ENCODE results near the gene SEC61A2. TPM values are rescaled to one million over a fixed set of nuclear protein-coding genes. Genes with fewer than 3 reads are reported as not detected.
A peak's percentile ranks its signal among the peaks of the same experiment; 100 is the strongest.

Gene SEC61A2
- total and polyA plus RNA-seq, 2 of the 4 experiments (the other 2 are of a cell fraction), result 6.8 to 10.3 TPM

DNA sequence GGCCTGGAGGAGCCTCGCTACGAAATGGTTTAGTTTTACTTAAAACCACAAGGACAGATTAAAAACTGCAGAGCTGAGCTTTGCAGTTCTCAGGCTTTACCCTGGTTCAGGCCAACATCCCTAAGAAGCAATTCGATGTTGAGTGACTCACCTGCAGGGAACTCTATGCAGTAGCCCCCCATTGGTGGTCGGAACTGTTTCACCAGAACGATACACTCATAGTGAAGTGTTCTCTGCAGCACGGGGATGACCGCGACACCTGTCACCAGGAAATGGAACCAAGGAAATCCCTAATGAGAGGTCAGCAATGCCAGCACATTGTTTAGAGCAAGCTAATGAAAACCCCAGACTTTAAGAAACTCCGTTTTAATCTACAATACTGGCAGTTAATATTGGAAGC, 48.2 kb downstream of the SEC61A2 start:
- ATAC-seq (ENCODE audit: low read depth) (peak; percentile 53), DNase-seq (peak; percentile 84)
- no peak overlapping the region for H2BK20ac ChIP-seq (ENCODE audit: low read depth, low read length)
- H3K56ac ChIP-seq (ENCODE audit: extremely low read depth, insufficient read depth, low read length), result no peak overlapping the region
- H4K20me1 ChIP-seq (ENCODE audit: insufficient read depth, low read length), result no peaks in the 10 kb centered on the region
- H3K14ac ChIP-seq (replicated peaks; ENCODE audit: low read depth, low read length), result no peak overlapping the region; the same call in 1 of the 2 replicates
- dilution Hi-C loops (cut with HindIII; ENCODE audit: low sequenced_read_pairs, unreplicated experiment), result no loop called here
- H2BK5ac ChIP-seq (ENCODE audit: low read depth, low read length, poor library complexity, severe bottlenecking), result no peak overlapping the region
- H3K9me1 ChIP-seq (ENCODE audit: insufficient read depth, low read length), result peaks cover 2% of the 10 kb centered on the region; the same call in 1 of the 2 replicates
- no peaks in the 10 kb centered on the region for H3K9me3 ChIP-seq (ENCODE audit: control insufficient read depth, insufficient read depth, low read length)
- H3K4ac ChIP-seq (ENCODE audit: low read depth, low read length), result no peak overlapping the region
- peak overlapping the region; percentile 54 for H2AFZ ChIP-seq (replicated peaks; ENCODE audit: low read length, poor library complexity)
- no peak overlapping the region for H4K91ac ChIP-seq (ENCODE audit: insufficient read depth, low read depth, low read length)
- H2AK9ac ChIP-seq (replicated peaks; ENCODE audit: low read depth, low read length, poor library complexity), result peak overlapping the region; percentile 23
- peaks cover 10 to 11% of the 10 kb centered on the region in 2 experiments; a peak in 3 of 4 replicates for H3K79me1 ChIP-seq (ENCODE audit: low read depth in 1 of 2, low read length in 2 of 2)
- ChIA-PET POLR2A (ENCODE audit: unreplicated experiment) (no interaction called here), CTCF (interaction anchor here (0.6 kb wide), 1 partner anchor 14 kb away, joined by 4 read pairs; no protein-coding TSS in a partner anchor)
- H3K36me3 ChIP-seq (ENCODE audit: control insufficient read depth, insufficient read depth, low read length), result peaks cover 44% of the 10 kb centered on the region
- in situ Hi-C loops (cut with MboI; ENCODE audit: low sequenced_read_pairs), result no loop called here
- intact Hi-C loops (cut with micrococcal nuclease), result no loop called here
- TF ChIP-seq, protein P1, sequence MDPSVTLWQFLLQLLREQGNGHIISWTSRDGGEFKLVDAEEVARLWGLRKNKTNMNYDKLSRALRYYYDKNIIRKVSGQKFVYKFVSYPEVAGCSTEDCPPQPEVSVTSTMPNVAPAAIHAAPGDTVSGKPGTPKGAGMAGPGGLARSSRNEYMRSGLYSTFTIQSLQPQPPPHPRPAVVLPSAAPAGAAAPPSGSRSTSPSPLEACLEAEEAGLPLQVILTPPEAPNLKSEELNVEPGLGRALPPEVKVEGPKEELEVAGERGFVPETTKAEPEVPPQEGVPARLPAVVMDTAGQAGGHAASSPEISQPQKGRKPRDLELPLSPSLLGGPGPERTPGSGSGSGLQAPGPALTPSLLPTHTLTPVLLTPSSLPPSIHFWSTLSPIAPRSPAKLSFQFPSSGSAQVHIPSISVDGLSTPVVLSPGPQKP (IDR thresholded peaks at IDR 0.05; ENCODE audit: borderline replicate concordance, low read depth, low read length), result no peak
- TF ChIP-seq MAFK (IDR thresholded peaks at IDR 0.05; ENCODE audit: low read depth, low read length) (no peak), RCOR1 (IDR thresholded peaks at IDR 0.05; ENCODE audit: insufficient replicate concordance, low read length) (no peak), FOS (IDR thresholded peaks at IDR 0.05; ENCODE audit: low read depth, low read length) (peak; percentile 16; the same call in 1 of the 2 replicates), MXI1 (IDR thresholded peaks at IDR 0.05; ENCODE audit: borderline replicate concordance, low read depth, low read length) (no peak), CEBPB (IDR thresholded peaks at IDR 0.05; ENCODE audit: low read depth, low read length) (peak; percentile 49; the same call in 1 of the 2 replicates), BHLHE40 (IDR thresholded peaks at IDR 0.05; ENCODE audit: low read depth, low read length) (peak; percentile 91), MAZ (IDR thresholded peaks at IDR 0.05; ENCODE audit: borderline replicate concordance, low read depth, low read length) (no peak)
- TF ChIP-seq, protein P2, sequence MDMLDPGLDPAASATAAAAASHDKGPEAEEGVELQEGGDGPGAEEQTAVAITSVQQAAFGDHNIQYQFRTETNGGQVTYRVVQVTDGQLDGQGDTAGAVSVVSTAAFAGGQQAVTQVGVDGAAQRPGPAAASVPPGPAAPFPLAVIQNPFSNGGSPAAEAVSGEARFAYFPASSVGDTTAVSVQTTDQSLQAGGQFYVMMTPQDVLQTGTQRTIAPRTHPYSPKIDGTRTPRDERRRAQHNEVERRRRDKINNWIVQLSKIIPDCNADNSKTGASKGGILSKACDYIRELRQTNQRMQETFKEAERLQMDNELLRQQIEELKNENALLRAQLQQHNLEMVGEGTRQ (IDR thresholded peaks at IDR 0.05; ENCODE audit: low read depth, low read length), result no peak
- H3K23ac ChIP-seq (ENCODE audit: low read depth, low read length), result no peak overlapping the region
- H3K4me2 ChIP-seq (ENCODE audit: low read depth, low read length), result no peak overlapping the region
- no TSS peak for BruUV-seq (replicated peaks)
- no peak overlapping the region for H3K18ac ChIP-seq (ENCODE audit: low read depth, low read length)
- no peak overlapping the region for H3K4me3 ChIP-seq (ENCODE audit: insufficient read depth, low read depth, low read length)
- 34% methylated on average over 5 of the region's 9 CpGs; no CpG with 5 or more reads in 1 of the 2 experiments for WGBS, 2 experiments (ENCODE audit: extremely low coverage in 2 of 2, insufficient read length in 1 of 2)
- no peak overlapping the region for H3K9ac ChIP-seq (ENCODE audit: low read depth, low read length)
- H3K27me3 ChIP-seq (ENCODE audit: control insufficient read depth, insufficient read depth, low read length), result no peaks in the 10 kb centered on the region
- H2AK5ac ChIP-seq (ENCODE audit: low read depth, low read length), result no peak overlapping the region
- H4K8ac ChIP-seq (ENCODE audit: low read depth in 2 of 2, low read length in 2 of 2), result no peak overlapping the region
- no peak overlapping the region for H3K27ac ChIP-seq (ENCODE audit: insufficient read depth, low read length)
- H2BK15ac ChIP-seq (ENCODE audit: low read depth, low read length), result no peak overlapping the region
- H3K4me1 ChIP-seq (ENCODE audit: control insufficient read depth, insufficient read depth, low read length), result peaks cover 1% of the 10 kb centered on the region; the same call in 1 of the 2 replicates
- no peak overlapping the region for H2BK120ac ChIP-seq (ENCODE audit: low read depth, low read length)
- no peak overlapping the region for H4K5ac ChIP-seq (ENCODE audit: low read depth, low read length)
